Measurements from ENCODE around the gene EVL. TPM values are rescaled to one million over a fixed set of nuclear protein-coding genes. Genes with fewer than 3 reads are reported as not detected.

The EVL gene
- polyA plus RNA-seq, 2 of the 4 experiments (the other 2 are of a cell fraction) = 14.8 to 32.9 TPM

DNA sequence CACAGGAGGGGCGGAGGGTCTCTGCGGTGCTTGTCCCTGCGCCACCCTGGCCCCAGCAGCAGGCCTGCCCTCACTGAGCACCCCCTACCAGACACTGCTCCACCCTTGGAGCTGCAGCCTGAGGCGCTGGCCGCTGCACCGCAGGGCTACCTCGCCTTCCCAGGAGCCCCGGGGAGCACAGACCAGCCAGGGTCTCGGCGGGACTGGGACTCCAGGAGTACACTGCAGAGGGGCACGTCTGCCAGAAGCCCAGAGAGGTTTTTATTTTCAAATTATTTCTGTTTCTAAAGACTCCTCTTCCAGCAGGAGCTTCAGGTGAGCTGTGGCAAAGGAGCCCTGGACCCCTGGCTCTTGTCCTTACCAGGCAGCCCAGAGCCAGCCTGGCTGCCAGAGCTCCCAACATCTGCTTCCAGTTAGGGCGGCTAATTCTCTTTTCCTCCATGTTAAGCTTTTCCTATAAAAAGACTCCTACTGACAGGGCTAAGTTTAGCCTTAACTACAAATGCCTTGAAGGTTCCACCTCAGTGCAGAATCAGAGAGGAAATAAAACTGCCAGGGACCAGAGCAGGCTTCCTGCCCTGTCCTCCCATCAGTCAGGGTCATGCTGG lies 67.8 kb downstream of the EVL start:
- no peak for ATAC-seq
- Histone ChIP-seq H3K27ac (no peak overlapping the region), H3K4me2 (no peak overlapping the region), H3K4me3 (no peak overlapping the region), H3K9me3 (no peaks in the 10 kb centered on the region), H3K4me1 (no peaks in the 10 kb centered on the region)
- CTCF ChIA-PET = interaction anchor here (0.9 to 1.9 kb wide), 3 partner anchors 60 to 328 kb away, joined by 3 to 4 read pairs (median 4); no protein-coding TSS in a partner anchor
- TF ChIP-seq CEBPB (IDR thresholded peaks at IDR 0.05) (no peak), CBX2 (IDR thresholded peaks at IDR 0.05; ENCODE audit: borderline replicate concordance, low read depth) (no peak), ZNF302 (CRISPR knock-in tag; IDR thresholded peaks at IDR 0.05) (no peak), ZFP36 (IDR thresholded peaks at IDR 0.05; ENCODE audit: borderline replicate concordance, partially characterized antibody) (no peak), JUN (IDR thresholded peaks at IDR 0.05) (no peak), RCOR1 (IDR thresholded peaks at IDR 0.05; ENCODE audit: low read depth, low read length) (no peak), GATA3 (IDR thresholded peaks at IDR 0.05; ENCODE audit: borderline replicate concordance) (no peak), RAD21 (conservative IDR thresholded peaks at IDR 0.05 in 1 of 2, IDR thresholded peaks at IDR 0.05 in 1 of 2) (no peak), CTCF (IDR thresholded peaks at IDR 0.05) (no peak), SMC3 (IDR thresholded peaks at IDR 0.05) (no peak), KDM5A (IDR thresholded peaks at IDR 0.05) (no peak), FOXS1 (CRISPR knock-in tag; IDR thresholded peaks at IDR 0.05) (no peak), POLR2AphosphoS2 (conservative IDR thresholded peaks at IDR 0.05; ENCODE audit: low read length) (no peak)
- TF ChIP-seq, protein P1, sequence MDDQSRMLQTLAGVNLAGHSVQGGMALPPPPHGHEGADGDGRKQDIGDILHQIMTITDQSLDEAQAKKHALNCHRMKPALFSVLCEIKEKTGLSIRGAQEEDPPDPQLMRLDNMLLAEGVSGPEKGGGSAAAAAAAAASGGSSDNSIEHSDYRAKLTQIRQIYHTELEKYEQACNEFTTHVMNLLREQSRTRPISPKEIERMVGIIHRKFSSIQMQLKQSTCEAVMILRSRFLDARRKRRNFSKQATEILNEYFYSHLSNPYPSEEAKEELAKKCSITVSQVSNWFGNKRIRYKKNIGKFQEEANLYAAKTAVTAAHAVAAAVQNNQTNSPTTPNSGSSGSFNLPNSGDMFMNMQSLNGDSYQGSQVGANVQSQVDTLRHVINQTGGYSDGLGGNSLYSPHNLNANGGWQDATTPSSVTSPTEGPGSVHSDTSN (IDR thresholded peaks at IDR 0.05) = no peak
- TF ChIP-seq, protein P2, sequence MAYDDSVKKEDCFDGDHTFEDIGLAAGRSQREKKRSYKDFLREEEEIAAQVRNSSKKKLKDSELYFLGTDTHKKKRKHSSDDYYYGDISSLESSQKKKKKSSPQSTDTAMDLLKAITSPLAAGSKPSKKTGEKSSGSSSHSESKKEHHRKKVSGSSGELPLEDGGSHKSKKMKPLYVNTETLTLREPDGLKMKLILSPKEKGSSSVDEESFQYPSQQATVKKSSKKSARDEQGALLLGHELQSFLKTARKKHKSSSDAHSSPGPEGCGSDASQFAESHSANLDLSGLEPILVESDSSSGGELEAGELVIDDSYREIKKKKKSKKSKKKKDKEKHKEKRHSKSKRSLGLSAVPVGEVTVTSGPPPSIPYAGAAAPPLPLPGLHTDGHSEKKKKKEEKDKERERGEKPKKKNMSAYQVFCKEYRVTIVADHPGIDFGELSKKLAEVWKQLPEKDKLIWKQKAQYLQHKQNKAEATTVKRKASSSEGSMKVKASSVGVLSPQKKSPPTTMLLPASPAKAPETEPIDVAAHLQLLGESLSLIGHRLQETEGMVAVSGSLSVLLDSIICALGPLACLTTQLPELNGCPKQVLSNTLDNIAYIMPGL (CRISPR knock-in tag; IDR thresholded peaks at IDR 0.05; ENCODE audit: borderline replicate concordance) = no peak
- no peak for FAIRE-seq
- POLR2A ChIA-PET = no interaction called here
- DNase-seq (ENCODE audit: low read depth in 1 of 2, low spot score in 1 of 2) = no peak
- WGBS (ENCODE audit: missing lambda C conversion rate) = 92% methylated on average over 11 of the region's 12 CpGs

DNA sequence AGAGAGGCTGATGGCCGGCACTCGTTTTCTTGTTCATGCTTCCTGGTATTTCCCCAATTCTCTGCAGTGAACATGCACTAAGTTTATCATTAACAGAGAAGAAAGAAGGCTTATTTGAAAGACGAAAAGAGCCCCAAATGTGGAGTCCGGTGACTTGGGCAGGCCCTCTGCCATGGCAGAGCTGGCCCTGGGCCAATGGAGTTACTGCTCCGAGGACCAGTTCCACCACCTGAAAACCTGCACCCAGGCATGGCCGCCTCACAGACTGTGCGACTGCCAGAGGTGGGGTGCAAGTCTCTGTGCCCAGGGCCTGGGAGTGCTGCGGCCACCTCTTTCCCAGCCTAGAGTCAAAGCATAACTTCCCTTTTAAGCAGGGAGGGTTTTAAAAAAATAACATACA lies 69.4 kb downstream of the EVL start:
- Histone ChIP-seq H3K9me3 (no peaks in the 10 kb centered on the region), H3K4me3 (no peak overlapping the region), H3K4me2 (no peak overlapping the region), H3K4me1 (no peaks in the 10 kb centered on the region), H3K27ac (no peak overlapping the region)
- no peak for TF ChIP-seq HOXB5 (CRISPR knock-in tag; IDR thresholded peaks at IDR 0.05)
- TF ChIP-seq RNF2 (IDR thresholded peaks at IDR 0.05; ENCODE audit: borderline replicate concordance, low read depth) = no peak
- no peak for TF ChIP-seq MAFK (IDR thresholded peaks at IDR 0.05; ENCODE audit: partially characterized antibody)
- TF ChIP-seq RAD21 (conservative IDR thresholded peaks at IDR 0.05 in 1 of 2, IDR thresholded peaks at IDR 0.05 in 1 of 2) = no peak
- TF ChIP-seq, protein P3, sequence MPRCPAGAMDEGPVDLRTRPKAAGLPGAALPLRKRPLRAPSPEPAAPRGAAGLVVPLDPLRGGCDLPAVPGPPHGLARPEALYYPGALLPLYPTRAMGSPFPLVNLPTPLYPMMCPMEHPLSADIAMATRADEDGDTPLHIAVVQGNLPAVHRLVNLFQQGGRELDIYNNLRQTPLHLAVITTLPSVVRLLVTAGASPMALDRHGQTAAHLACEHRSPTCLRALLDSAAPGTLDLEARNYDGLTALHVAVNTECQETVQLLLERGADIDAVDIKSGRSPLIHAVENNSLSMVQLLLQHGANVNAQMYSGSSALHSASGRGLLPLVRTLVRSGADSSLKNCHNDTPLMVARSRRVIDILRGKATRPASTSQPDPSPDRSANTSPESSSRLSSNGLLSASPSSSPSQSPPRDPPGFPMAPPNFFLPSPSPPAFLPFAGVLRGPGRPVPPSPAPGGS (IDR thresholded peaks at IDR 0.05) = no peak
- TF ChIP-seq KDM5A (IDR thresholded peaks at IDR 0.05) = no peak
- no peak for TF ChIP-seq FOSL2 (IDR thresholded peaks at IDR 0.05)
- TF ChIP-seq FOSL2 (CRISPR knock-in tag; IDR thresholded peaks at IDR 0.05) = no peak
- no peak for TF ChIP-seq ESRRA (IDR thresholded peaks at IDR 0.05; ENCODE audit: borderline replicate concordance, low read length)
- TF ChIP-seq HES2 (IDR thresholded peaks at IDR 0.05) = no peak
- DNase-seq (ENCODE audit: low read depth in 1 of 2, low spot score in 1 of 2) (no peak), ATAC-seq (no peak), FAIRE-seq (no peak)
- ChIA-PET CTCF (interaction anchor here (0.6 to 1.3 kb wide), 3 partner anchors 13 to 1559 kb away, joined by 3 to 4 read pairs (median 3); no protein-coding TSS in a partner anchor), POLR2A (no interaction called here)
- WGBS (ENCODE audit: missing lambda C conversion rate) = 85% methylated on average over 8 of the region's 8 CpGs
